ENCODE measurements around the gene CA7. TPM values are rescaled to one million over a fixed set of nuclear protein-coding genes. Genes with fewer than 3 reads are reported as not detected.

The CA7 gene
- total RNA-seq = not detected

- 0 to 3% methylated on average over 5 to 50 of the region's 79 CpGs for WGBS, 2 donors
- DNase-seq (peak in 1 of 2 donors; percentile 86), ATAC-seq (ENCODE audit: low FRiP score in 2 of 2) (peak in 1 of 2 donors; percentile 54)
- Histone ChIP-seq H3K27ac (no peak within 1 kb of the TSS), H3K27me3 (peaks cover 0 to 18% (median 8%) of the 10 kb centered on the region in 4 donors), H3K9me3 (no peaks in the 10 kb centered on the region), H3K4me1 (peaks cover 13 to 14% (median 14%) of the 10 kb centered on the region in 4 donors), H3K36me3 (no peaks in the 10 kb centered on the region), H3K4me3 (peak within 1 kb of the TSS; percentile 22 to 47 (median 38))
- TF ChIP-seq CTCF (IDR thresholded peaks at IDR 0.05) = no peak
Observed at GRCh38 chr16:66844342-66845079, at the start of gene CA7. TSS of gene CA7 (plus strand) at chr16:66844414. CDS start at chr16:66844488, 74 bp downstream.

- Histone ChIP-seq H3K4me3 (no peak overlapping the region), H3K27ac (no peak overlapping the region), H3K36me3 (peaks cover 0 to 23% (median 16%) of the 10 kb centered on the region in 4 donors), H3K9me3 (no peaks in the 10 kb centered on the region), H3K4me1 (no peaks in the 10 kb centered on the region), H3K27me3 (no peaks in the 10 kb centered on the region)
- TF ChIP-seq EP300 (IDR thresholded peaks at IDR 0.05) = no peak
- 89 to 94% methylated on average over 2 of the region's 2 CpGs for WGBS, 2 donors
- ATAC-seq (ENCODE audit: low FRiP score in 2 of 2) (no peak), DNase-seq (no peak)
Observed at GRCh38 chr16:66798161-66798560, 46.1 kb upstream of the CA7 start.

- DNase-seq = peak in 1 of 2 donors; percentile 63
- Histone ChIP-seq H3K4me1 (no peaks in the 10 kb centered on the region), H3K27ac (no peak overlapping the region), H3K9me3 (no peaks in the 10 kb centered on the region), H3K27me3 (no peaks in the 10 kb centered on the region), H3K36me3 (peaks cover 21 to 50% (median 39%) of the 10 kb centered on the region in 4 donors), H3K4me3 (no peak overlapping the region)
- TF ChIP-seq EP300 (IDR thresholded peaks at IDR 0.05) (no peak), POLR2A (IDR thresholded peaks at IDR 0.05) (no peak), CTCF (IDR thresholded peaks at IDR 0.05) (no peak), POLR2AphosphoS5 (IDR thresholded peaks at IDR 0.05) (no peak)
- 91 to 93% methylated on average over 12 to 19 of the region's 19 CpGs for WGBS, 2 donors
- peak in 1 of 2 donors; percentile 57 for ATAC-seq (ENCODE audit: low FRiP score in 2 of 2)
Observed at GRCh38 chr16:66800856-66801255, 43.4 kb upstream of the CA7 start.

GRCh38 chr16:66801320-66802105, 42.7 kb upstream of the CA7 start, which contains the start of gene TERB1:
TSS of gene TERB1 (minus strand) at chr16:66801584. CDS start at chr16:66796798, 4,786 bp downstream.
- Histone ChIP-seq H3K27ac (no peak within 1 kb of the TSS), H3K4me1 (no peaks in the 10 kb centered on the region), H3K36me3 (peaks cover 21 to 56% (median 41%) of the 10 kb centered on the region in 4 donors), H3K27me3 (no peaks in the 10 kb centered on the region), H3K4me3 (no peak within 1 kb of the TSS), H3K9me3 (no peaks in the 10 kb centered on the region)
- WGBS, 2 donors = 95% methylated on average over 44 to 50 of the region's 56 CpGs
- DNase-seq = peak in 1 of 2 donors; percentile 68
- no peak for ATAC-seq (ENCODE audit: low FRiP score in 2 of 2)
- no peak for TF ChIP-seq POLR2AphosphoS5 (IDR thresholded peaks at IDR 0.05)
- TF ChIP-seq EP300 (IDR thresholded peaks at IDR 0.05) = no peak

- no peak for TF ChIP-seq CTCF (IDR thresholded peaks at IDR 0.05)
- no peak for TF ChIP-seq EP300 (IDR thresholded peaks at IDR 0.05)
- TF ChIP-seq POLR2AphosphoS5 (IDR thresholded peaks at IDR 0.05) = no peak
- no peak for TF ChIP-seq POLR2A (IDR thresholded peaks at IDR 0.05)
- DNase-seq (no peak), ATAC-seq (ENCODE audit: low FRiP score in 2 of 2) (no peak)
- WGBS, 2 donors = 67 to 94% methylated on average over 5 of the region's 5 CpGs
- Histone ChIP-seq H3K4me1 (no peaks in the 10 kb centered on the region), H3K4me3 (no peak overlapping the region), H3K36me3 (peaks cover 21 to 63% (median 44%) of the 10 kb centered on the region in 4 donors), H3K9me3 (no peaks in the 10 kb centered on the region), H3K27me3 (no peaks in the 10 kb centered on the region), H3K27ac (no peak overlapping the region)
Observed at GRCh38 chr16:66802159-66802558, 42.1 kb upstream of the CA7 start.

Data from upper lobe of left lung (tissue), 6 donors.